Retina (tissue), 1 donor: ENCODE measurements around the gene CKAP4.

Experiments
- DNase-seq: peaks from one replicate; pipeline ENCODE4 v3.0.0-alpha.2; 2016

Gene CKAP4

GRCh38 chr12:106194351-106194750 lies 53.5 kb downstream of the CKAP4 start:
- DNase-seq = no peak

GRCh38 chr12:106193394-106194215 lies 54.2 kb downstream of the CKAP4 start:
- no peak for DNase-seq

GRCh38 chr12:106192659-106193393 lies 55.0 kb downstream of the CKAP4 start:
- DNase-seq = no peak

GRCh38 chr12:106190581-106190980 lies 57.2 kb downstream of the CKAP4 start:
- no peak for DNase-seq

GRCh38 chr12:106189341-106189740 lies 58.5 kb downstream of the CKAP4 start:
- DNase-seq = no peak

- peak; percentile 47 for DNase-seq
These were observed 59.6 kb downstream of the CKAP4 start for GRCh38 chr12:106188256-106188655.
